HG03575 (cell line): ENCODE results near the gene NR2E1.

Experiments
- ATAC-seq: cut with Tn5 transposase; IDR thresholded peaks from one replicate; pipeline ENCODE4 v1.9.1; 2021; ENCODE audit not compliant: unreplicated experiment, insufficient number of reproducible peaks, low FRiP score; ENCODE audit errors: extremely low read depth

Gene NR2E1

DNA sequence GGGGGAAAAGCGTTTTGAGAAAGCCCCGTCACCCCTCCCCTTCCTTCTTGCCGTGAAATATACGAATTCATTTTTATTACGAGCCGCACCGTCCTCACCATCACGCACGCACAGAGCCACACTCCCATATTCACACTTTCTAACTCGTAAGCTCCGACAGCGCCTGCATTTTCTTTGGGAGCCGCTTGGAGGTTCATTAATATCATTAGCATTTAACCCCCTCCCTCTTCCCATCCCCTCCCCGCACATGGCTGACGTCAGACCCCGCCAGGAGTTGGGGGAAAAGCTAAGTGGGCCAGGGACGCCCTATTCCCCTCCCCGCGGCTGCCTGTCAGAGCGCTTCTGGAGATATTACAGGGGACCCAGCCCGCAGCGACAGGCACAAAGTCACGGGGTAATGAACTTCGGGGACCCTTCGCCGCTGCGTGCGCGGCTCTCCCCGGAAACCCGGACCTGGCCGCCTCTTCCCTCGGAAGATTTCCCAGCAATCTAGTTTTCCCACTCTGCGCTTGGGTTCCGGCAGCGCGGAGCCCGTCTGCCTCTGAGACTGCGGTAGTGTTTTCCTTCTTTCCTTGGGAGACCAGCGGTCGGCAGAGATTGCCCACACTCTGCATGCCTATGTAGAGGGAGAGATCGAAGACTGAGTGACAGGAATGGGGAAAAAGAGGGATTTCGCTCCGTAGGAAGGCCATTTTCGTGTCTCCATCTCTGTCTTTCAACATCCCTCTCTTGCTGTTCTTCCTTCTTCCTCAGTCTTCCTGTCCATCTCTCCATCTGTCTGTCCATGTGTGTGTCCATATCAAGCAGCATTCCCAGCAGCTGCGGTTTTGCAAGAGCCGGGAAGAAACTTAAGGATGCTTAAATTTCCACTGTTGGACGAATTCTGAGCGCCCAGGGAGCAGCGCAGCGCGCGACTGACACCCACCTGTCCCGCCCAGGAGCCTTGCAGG lies at the start of gene NR2E1:
Gene NR2E1, plus strand, starts transcription at position 309 of the 950 bp plus-strand sequence. CDS start 744 bp downstream, outside the sequence.
- no peak for ATAC-seq

- ATAC-seq, result no peak
Observed at GRCh38 chr6:108116546-108117426, 49.0 kb upstream of the NR2E1 start.

- no peak for ATAC-seq
Observed at GRCh38 chr6:108117427-108118358, 48.1 kb upstream of the NR2E1 start.

DNA sequence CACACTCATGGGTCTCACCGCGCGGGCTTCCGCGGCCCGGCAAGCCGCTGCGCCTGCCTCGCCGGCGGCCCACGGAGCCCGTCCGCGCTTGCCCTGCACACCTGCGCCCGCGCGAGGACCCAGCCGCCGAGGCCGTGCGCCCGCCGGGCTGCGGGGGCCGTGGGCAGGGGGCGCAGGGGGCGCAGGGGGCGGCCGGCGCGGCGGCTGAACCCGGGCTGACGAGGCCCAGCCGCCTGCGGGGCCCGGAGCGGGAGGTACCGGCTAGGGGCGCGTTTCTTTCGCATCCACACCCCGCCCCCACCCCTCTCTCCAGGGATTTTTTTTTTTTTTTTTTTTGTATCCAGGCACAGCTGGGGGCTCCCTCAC lies 47.5 kb upstream of the NR2E1 start:
- no peak for ATAC-seq

DNA sequence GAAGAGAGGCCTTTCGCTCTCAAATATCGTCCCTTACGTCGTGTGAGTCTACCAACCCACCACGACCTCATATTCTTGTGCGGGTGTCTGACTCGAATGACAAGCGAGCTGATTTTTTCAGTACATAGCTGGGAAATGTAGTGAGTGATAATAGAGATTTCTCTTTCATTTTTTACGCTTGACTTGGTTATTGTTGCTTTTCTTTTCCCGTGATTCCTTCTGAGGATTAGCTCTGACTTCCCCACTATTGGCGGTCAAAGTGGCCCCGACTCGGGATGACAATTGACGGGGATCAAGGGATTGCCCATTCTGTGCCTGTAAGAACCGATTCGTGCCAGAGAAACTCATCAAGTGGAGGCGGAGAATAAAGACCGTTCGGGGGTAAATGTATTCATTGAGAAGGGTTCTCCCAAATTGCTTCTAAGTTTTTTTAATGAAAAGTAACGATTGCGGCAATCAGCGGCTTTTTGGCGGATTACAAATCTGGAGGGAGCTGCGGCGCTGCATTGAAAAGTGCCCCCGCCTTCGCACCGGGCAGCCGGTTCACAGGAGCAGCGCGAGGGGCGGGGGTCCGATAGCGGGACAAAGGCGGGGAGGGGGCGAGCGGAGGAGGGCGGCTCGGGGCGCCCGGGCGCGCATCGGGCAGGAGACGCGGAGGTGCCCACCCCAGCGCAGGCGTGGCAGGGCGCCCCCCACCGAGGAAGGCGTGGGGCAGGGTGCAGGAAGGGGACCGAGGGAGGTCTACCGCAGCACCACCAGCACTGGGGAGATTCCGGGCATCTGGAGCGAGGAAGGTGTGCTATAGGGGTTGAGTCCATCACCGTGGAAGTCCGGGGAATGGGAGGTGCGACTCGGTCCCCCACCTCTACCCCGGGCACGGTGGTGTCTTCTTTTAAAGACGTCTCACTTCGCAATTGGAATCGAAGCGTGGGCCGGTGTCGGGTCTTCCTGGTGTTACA lies 46.7 kb upstream of the NR2E1 start:
- no peak for ATAC-seq

GRCh38 chr6:108119769-108120141 lies 46.1 kb upstream of the NR2E1 start:
- no peak for ATAC-seq

GRCh38 chr6:108120311-108120710 lies 45.5 kb upstream of the NR2E1 start:
- ATAC-seq, result no peak

GRCh38 chr6:108121612-108122011 lies 44.2 kb upstream of the NR2E1 start:
- no peak for ATAC-seq

GRCh38 chr6:108123481-108123929 lies 42.3 kb upstream of the NR2E1 start:
- no peak for ATAC-seq

DNA sequence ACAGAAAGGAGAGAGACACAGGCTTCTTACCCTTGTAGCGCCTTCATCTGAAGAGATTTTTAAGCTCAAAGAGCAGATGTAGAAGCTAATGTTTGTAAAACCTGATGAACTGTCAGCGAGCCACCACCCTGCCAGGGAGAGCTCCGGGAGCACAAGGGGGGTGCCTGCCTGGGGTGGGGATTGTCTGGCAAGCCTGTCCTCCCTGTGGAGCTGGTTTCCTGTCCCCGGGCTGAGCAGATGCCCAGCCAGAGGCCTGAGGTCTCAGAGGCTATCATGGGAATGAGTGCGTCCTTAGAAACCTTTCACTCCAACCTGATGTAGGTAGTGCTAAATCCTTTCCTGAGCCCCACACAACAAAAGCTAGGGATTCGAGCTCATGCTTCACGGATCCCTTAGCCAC lies 41.9 kb upstream of the NR2E1 start:
- ATAC-seq, result no peak

GRCh38 chr6:108127056-108127455 lies 38.8 kb upstream of the NR2E1 start:
- ATAC-seq, result no peak

DNA sequence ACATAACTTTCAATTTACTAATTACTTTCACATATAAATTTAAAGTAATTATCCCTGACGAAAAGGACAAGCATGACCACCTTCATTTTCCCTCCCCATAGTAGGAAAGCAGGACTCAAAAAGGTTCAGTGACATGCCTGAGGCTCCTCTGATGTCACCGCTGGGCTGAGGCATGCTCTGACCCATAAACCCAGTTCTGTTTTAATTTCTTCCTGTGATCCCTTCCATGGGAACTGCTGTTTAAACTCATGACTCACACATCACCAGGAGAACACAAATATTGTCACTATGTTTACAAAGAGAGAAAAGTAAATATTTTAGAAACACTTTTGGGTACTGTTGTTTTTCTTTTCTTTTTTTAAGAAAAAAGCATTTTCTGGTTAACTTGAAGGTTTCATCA lies 38.0 kb upstream of the NR2E1 start:
- no peak for ATAC-seq

DNA sequence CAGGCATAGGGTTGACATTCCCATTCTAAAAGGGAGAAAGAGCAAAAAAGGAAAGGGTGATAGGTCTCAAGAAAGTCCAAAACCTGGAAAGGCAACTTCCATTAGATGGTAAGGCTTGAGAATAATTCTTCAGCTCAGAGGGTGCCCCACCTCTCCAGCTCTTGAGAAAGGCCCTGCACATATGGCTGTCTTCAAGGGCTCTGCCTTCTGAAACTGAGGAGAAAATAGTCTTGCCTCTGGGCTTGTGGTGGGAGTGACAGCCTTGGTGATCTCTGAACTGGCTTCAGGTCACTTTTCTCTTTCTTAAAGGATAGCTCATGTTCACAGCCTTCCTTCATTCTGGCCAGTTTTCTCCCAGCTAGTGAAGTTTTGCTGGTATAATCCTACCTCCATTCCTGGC lies 35.6 kb upstream of the NR2E1 start:
- ATAC-seq, result no peak

- ATAC-seq, result no peak
Observed at GRCh38 chr6:108132863-108133262, 33.0 kb upstream of the NR2E1 start.

DNA sequence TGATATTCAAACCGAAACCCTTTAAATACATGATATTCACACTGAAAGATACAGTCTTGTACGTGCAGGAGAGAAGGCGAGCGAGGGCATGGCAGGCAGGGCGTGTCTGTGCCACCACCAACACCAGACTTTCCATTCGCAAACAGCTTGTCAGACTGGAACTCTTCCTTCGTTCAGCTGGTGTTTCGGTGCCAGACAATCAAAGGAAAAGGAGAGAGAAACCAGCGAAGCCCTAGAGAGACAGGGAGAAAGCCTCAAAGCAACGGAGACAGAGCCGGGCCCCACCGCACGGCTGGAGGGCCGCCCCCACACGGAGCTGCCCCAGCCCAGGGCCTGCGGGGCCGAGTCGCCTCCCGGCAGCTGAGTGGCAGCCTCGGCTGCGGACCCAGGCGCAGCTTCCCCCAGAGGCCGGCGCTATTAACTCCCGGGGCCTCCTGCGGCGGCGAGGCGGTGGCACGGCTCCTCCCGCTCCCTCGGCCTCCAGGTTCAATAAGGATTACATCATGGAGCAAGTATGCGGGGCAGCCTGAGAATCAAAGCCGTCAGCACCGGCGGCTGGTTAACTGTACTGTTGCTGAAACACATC lies 32.1 kb upstream of the NR2E1 start:
- no peak for ATAC-seq

DNA sequence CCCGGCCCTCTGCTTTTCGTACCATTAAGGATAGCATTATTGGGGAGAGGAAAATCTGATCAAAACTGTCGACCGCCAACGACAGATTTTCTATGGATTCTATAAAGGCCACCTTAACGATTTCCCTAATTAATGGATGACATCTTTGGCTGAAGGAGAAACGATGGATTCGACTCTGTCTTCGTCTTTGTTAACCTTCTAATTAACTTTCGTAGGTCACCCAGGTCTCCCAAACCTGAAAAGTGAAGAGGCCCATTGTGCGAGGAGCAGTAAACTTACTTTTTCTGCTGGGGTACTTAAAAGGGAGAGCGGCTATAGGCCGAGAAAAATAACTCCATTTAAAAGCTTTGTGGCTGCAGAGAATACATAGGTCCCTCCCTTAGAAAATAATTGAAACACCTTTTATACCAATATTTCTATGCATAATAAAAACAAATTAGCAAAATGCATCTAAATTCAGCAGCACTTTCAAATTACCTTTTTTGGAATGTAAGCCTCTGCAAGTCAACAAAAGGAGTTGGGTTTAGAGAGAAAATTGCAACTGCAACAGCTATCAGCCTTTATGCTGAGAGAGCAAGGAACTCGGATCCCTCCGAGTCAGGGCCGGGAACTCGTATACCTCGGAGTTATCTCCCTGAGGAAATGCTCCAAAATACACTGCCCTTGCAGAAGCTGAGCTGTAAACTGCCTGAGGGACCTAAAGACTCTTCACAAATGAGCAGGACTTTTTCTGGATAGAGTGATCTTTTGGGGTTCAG lies 31.4 kb upstream of the NR2E1 start:
- ATAC-seq, result no peak

GRCh38 chr6:108142240-108142639 lies 23.6 kb upstream of the NR2E1 start:
- ATAC-seq, result no peak
